Endodermal cell (in vitro differentiated cells): ENCODE results near the gene AOC2. TPM values are rescaled to one million over a fixed set of nuclear protein-coding genes. Genes with fewer than 3 reads are reported as not detected.
"Not testable (repeated sequence)": the region's sequence is repeated elsewhere in the genome, so short reads cannot be mapped to it uniquely, and the experiment has no call there.

ENCODE experiments used
- DNase-seq: peaks from one replicate; pipeline ENCODE4 v3.0.0-alpha.2; 2017
- H3K27ac ChIP-seq: 2 replicates; pipeline ENCODE4 v1.5.1; 2013; ENCODE audit warnings: mild to moderate bottlenecking, low read depth, low read length, moderate library complexity
- H3K27me3 ChIP-seq: 2 replicates; pipeline ENCODE4 v1.6.1; 2013; ENCODE audit warnings: mild to moderate bottlenecking, low read length, moderate library complexity; ENCODE audit not compliant: insufficient read depth, control insufficient read depth, poor library complexity, severe bottlenecking
- H3K36me3 ChIP-seq: 2 replicates; pipeline ENCODE4 v1.7.0; 2013; ENCODE audit warnings: mild to moderate bottlenecking, low read length, moderate library complexity; ENCODE audit not compliant: control insufficient read depth, insufficient read depth
- H3K4me1 ChIP-seq: one replicate; pipeline ENCODE4 v1.7.0; 2013; ENCODE audit warnings: low read length; ENCODE audit not compliant: control insufficient read depth, insufficient read depth
- H3K4me3 ChIP-seq: 2 replicates; pipeline ENCODE4 v1.5.1; 2013; ENCODE audit warnings: mild to moderate bottlenecking, low read length, moderate library complexity
- H3K9ac ChIP-seq: 2 replicates; pipeline ENCODE4 v1.6.1; 2013; ENCODE audit warnings: mild to moderate bottlenecking, low read length, moderate library complexity; ENCODE audit not compliant: poor library complexity, severe bottlenecking; ENCODE audit errors: extremely low read depth
- H3K9me3 ChIP-seq: 2 replicates; pipeline ENCODE4 v1.6.1; 2013; ENCODE audit warnings: mild to moderate bottlenecking, low read length, moderate library complexity; ENCODE audit not compliant: control insufficient read depth
- H3K27ac Mint-ChIP-seq: 2 replicates; pipeline ENCODE4 v1.8.0; 2020; ENCODE audit warnings: mixed read lengths
- H3K27me3 Mint-ChIP-seq: 2 replicates; pipeline ENCODE4 v1.8.0; 2021; ENCODE audit warnings: mild to moderate bottlenecking, mixed read lengths; ENCODE audit not compliant: insufficient read depth
- H3K36me3 Mint-ChIP-seq: 2 replicates; pipeline ENCODE4 v1.8.0; 2020; ENCODE audit warnings: low read depth, mixed read lengths
- H3K4me1 Mint-ChIP-seq: 2 replicates; pipeline ENCODE4 v1.8.0; 2020; ENCODE audit warnings: mixed read lengths
- H3K4me3 Mint-ChIP-seq: 2 replicates; pipeline ENCODE4 v1.8.0; 2020; ENCODE audit warnings: mild to moderate bottlenecking, moderate library complexity, mixed read lengths
- H3K9me3 Mint-ChIP-seq: 2 replicates; pipeline ENCODE4 v1.8.0; 2020; ENCODE audit warnings: mild to moderate bottlenecking, mixed read lengths
- WGBS, 2 experiments: methylation state at CpG; one replicate each; pipeline versions ENCODE4 v1.1.5 to v1.1.7; 2013; ENCODE audit warnings: missing lambda C conversion rate in 2 of 2, mixed read lengths in 1 of 2; ENCODE audit not compliant: insufficient coverage in 1 of 2, insufficient read length in 1 of 2; 5-methylcytosine and 5-hydroxymethylcytosine counted together
- total RNA-seq, 2 donors: library from RNA; stranded (reverse); fragmentation: NEBNext Ultra II Directional in 1 of 2; extraction: Animal tissue kit (Norgen Biotek cat#: 25700) in 1 of 2; gene quantifications; 2 replicates in 1 of 2; 3 replicates in 1 of 2; pipeline ENCODE4 v1.2.1, GENCODE V29; 2021
- TF ChIP-seq, protein P1 (sequence below): fragments of 200-600 bp; sonication (generic); conservative IDR thresholded peaks from 2 replicates; pipeline ENCODE4 v1.5.0; 2021; ENCODE audit warnings: antibody characterized with exemption, mild to moderate bottlenecking

Gene AOC2
- total RNA-seq, 2 donors from 2014 or later, result 3.7 to 3.8 TPM

DNA sequence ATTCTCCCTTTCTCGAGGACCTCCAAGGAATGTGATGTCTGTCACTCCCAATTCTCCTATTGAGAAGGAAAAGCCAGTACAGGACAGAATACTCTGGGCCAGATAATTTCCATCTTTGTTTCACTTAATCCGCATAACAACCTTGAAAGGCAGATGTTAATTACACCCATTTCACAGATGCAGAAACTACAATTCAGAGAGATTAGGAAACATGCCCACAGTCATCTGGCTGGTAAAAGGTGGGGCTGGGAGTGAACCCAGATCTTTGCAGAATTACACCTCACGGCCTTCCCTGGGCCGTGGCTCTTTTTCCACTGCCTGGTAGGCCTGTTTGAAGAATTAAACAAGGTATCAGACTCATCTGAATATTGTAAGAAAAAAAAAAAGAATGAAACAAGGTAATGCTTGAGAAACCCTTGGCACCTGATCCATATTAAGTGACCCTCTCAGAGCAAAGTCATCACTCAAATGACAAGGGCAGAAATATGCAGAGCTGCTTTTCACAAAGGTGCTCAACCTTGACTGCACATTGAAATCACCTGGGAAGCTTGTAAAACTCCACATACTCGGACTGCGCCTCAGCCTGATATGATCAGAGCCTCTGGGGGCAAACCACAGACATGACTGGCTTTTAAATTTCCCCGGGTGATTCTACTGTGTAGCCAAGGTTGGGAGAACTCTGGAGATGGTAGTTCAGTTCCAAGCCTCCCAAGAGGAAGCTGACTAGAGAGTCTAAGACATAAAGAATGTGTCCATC, 39.6 kb downstream of the AOC2 start:
- H3K27me3 Mint-ChIP-seq, result peaks cover 15% of the 10 kb centered on the region
- 89 to 93% methylated on average over 3 to 7 of the region's 7 CpGs for WGBS, 2 experiments
- H3K27ac Mint-ChIP-seq, result no peak overlapping the region
- Histone ChIP-seq H3K27me3 (no peaks in the 10 kb centered on the region), H3K9ac (no peak overlapping the region), H3K36me3 (no peaks in the 10 kb centered on the region), H3K4me1 (no peaks in the 10 kb centered on the region), H3K27ac (no peak overlapping the region), H3K4me3 (no peak overlapping the region), H3K9me3 (no peaks in the 10 kb centered on the region)
- no peak for DNase-seq
- TF ChIP-seq, protein P1, sequence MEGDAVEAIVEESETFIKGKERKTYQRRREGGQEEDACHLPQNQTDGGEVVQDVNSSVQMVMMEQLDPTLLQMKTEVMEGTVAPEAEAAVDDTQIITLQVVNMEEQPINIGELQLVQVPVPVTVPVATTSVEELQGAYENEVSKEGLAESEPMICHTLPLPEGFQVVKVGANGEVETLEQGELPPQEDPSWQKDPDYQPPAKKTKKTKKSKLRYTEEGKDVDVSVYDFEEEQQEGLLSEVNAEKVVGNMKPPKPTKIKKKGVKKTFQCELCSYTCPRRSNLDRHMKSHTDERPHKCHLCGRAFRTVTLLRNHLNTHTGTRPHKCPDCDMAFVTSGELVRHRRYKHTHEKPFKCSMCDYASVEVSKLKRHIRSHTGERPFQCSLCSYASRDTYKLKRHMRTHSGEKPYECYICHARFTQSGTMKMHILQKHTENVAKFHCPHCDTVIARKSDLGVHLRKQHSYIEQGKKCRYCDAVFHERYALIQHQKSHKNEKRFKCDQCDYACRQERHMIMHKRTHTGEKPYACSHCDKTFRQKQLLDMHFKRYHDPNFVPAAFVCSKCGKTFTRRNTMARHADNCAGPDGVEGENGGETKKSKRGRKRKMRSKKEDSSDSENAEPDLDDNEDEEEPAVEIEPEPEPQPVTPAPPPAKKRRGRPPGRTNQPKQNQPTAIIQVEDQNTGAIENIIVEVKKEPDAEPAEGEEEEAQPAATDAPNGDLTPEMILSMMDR, result no peak
- no peak overlapping the region for H3K4me3 Mint-ChIP-seq
- H3K36me3 Mint-ChIP-seq, result no peaks in the 10 kb centered on the region
- H3K4me1 Mint-ChIP-seq, result no peaks in the 10 kb centered on the region
- no peaks in the 10 kb centered on the region for H3K9me3 Mint-ChIP-seq

DNA sequence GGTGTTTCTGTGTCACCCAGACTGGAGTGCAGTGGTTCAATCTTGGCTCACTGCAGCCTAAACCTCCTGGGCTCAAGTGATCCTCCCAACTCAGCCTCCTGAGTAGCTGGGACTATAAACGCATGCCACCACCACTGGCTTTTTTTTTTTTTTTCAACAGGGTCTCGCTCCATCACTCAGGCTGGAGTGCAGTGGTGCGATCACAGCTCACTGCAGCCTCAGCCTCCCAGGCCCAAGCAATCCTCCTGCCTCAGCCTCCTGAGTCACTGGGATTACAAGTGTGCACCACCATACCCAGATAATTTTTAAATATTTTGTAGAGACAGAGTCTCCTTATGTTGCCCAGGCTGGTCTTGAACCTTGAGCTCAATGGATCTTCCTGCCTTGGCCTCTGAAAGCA, 41.4 kb downstream of the AOC2 start:
- H3K9me3 Mint-ChIP-seq, H3K4me1 Mint-ChIP-seq: not testable (repeated sequence)
- 86 to 100% methylated on average over 2 to 3 of the region's 3 CpGs for WGBS, 2 experiments

DNA sequence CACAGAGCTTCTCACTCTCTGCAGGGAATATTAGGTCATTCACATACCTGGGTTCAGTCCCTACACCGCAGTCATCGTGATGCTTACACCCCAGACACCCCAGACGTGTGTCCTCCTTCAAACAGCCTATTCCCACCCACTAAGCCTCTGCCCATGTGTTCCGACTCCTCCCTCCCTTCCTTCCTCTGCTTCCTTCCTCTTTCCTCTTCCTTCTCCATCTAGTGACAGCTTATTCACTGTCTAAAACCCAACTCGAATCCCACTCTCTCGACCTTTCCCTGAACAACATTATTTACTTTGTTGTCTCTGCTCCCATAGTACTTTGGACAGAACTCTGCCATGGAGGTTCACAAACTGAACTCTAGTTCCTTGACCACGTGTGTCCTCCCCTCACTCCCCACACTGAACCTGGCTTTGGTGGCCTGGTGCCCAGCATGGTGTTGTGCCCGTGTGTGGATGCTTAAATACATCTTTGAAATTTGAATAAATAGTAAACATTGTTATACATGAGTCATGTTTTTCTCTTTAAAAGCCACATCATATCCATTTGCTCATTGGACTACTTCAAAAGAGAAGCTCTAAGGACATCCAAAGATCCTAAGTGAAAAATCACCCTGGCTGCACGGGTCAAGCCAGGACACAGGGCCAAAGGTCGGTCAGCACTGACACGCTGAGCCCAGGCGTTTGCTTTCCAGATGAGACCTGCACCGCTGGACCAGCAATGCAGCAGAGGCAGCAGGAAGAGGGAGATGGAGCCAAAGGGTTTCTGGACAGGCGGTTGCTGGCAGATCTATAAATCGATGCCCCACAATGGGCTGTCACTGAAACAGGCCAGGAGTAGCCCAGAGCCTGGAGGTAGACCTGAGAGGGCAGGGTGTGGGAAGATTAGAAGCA, 42.1 kb downstream of the AOC2 start:
- Histone ChIP-seq H3K4me3 (no peak overlapping the region), H3K36me3 (no peaks in the 10 kb centered on the region), H3K27ac (no peak overlapping the region), H3K4me1 (peaks cover 2% of the 10 kb centered on the region), H3K9me3 (no peaks in the 10 kb centered on the region), H3K9ac (no peak overlapping the region), H3K27me3 (no peaks in the 10 kb centered on the region)
- WGBS, 2 experiments, result 90 to 93% methylated on average over 7 to 14 of the region's 15 CpGs
- Mint-ChIP-seq H3K27me3 (peaks cover 1% of the 10 kb centered on the region), H3K4me3 (no peak overlapping the region), H3K36me3 (no peaks in the 10 kb centered on the region), H3K4me1 (peaks cover 4% of the 10 kb centered on the region), H3K27ac (no peak overlapping the region), H3K9me3 (no peaks in the 10 kb centered on the region)
- no peak for DNase-seq
- TF ChIP-seq, protein P1, result no peak

More for the DNA sequence above, 41.4 kb downstream of the AOC2 start:
- not testable (repeated sequence) for H3K27ac ChIP-seq, H3K27me3 ChIP-seq, H3K9me3 ChIP-seq, DNase-seq, H3K4me1 ChIP-seq, H3K27ac Mint-ChIP-seq, H3K36me3 ChIP-seq, H3K27me3 Mint-ChIP-seq, H3K4me3 ChIP-seq, H3K36me3 Mint-ChIP-seq, H3K4me3 Mint-ChIP-seq, H3K9ac ChIP-seq
